NCI-H526 (cell line): ENCODE measurements around the gene ARHGAP44.
"Not testable (repeated sequence)": the region's sequence is repeated elsewhere in the genome, so short reads cannot be mapped to it uniquely, and the experiment has no call there.

Experiments used
- DNase-seq, 2 experiments: peaks; one replicate each; lab custom pipeline; 2025; lab: John Stamatoyannopoulos, UW

Gene ARHGAP44

DNA sequence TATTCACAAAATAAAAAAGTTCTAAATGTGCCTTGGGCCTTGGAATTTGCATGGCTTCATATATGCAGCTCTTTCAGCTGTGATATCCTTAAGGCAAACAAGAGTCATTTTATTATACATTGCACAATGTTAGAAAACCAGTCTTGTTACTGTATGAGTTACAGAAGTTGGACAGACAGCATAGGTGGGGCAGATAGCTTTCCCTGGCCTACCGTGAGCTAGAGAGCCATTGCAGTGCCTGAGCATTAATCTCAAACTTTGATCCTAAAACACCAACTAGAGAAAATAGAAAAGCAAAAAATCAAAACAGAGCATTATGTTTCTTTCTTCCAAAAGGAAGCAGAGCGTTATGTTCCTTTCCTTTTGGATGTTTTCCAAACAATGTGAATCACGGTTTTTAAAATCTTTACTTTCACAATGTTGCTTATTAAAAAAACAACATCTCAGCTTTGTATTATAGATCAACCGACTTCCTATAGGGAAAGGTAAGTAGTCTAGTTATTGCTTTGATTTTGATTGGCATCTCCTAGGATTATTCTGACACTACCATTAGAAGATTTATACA, 32.2 kb downstream of the ARHGAP44 start:
- DNase-seq: no peak

DNA sequence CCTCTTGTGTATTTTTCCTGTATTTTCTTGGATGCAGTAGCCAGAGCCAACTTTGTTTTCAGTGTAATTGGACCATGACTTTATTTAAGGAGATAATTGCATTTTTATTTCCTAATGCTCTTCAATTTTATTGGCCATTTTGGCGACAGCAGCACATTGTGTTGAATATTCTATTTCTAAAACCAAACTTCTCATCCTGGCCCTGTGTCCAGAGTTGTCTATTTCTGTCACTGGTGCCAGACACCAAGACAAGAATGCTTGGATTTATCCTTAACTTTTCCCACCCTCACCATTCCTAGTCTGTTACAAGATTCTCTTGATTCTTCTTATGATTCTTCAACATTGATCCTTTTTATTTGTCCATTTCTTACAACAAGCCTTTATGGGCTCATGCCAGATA, 37.1 kb downstream of the ARHGAP44 start:
- DNase-seq: no peak

DNA sequence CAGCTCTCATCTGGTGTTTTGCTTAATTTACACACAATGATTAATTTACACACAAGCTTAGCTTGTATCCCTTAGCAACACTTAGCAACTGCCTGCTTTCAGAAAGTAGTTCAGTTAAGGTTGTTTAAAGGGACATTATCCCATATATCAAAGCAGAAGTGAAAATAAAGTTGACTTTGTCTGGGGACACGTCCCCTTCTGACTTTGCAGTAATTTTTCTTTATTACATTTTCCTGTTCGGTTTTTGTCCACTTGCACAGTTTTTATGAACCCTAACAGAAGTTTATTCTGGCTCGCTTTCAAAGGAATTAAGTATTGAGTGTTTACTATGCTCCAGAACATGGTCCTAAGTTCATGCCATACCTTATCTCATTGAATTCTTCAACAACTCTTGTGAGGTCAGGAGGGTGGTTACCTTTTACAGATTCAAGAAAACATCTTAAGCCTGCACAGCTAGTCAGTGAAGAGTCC, 41.5 kb downstream of the ARHGAP44 start:
- no peak for DNase-seq

DNA sequence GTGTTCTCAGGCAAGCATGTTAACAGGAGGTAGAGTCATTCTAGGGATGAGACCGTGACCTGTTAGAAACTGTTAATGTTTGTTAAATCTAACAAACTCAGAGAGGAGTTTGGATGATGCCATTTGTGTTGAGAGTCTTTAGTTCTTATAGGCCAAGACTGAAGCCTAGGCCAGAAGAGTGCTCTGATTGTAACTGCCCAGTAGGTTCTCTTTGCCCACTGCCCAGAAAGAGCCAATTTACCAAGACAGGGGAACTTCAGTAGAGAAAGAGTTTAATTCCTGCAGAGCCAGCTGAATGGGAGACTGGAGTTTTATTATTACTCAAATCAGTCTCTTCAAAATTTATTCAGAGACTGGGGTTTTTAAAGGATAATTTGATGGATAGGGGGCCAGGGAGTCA, 42.5 kb downstream of the ARHGAP44 start:
- DNase-seq: no peak

DNA sequence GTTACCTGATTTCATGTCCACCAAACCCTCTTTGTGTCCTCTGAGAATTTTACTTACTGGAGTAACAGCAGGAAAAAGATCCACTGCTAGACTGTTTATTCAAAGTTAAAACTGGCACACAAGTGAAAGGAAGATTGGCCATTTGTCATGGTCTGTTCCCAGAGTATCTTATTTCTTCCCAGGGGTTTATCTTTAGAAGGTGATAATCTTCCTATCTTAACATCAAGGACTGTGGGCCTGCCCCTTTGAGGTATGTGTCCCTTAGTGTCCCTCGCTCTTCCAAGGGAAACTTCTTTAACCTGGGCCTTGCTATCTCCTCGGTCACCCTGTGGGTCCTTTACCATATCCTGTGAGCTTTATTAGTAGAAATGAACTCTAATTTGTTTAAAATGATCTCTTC, 49.7 kb downstream of the ARHGAP44 start:
- no peak for DNase-seq

DNA sequence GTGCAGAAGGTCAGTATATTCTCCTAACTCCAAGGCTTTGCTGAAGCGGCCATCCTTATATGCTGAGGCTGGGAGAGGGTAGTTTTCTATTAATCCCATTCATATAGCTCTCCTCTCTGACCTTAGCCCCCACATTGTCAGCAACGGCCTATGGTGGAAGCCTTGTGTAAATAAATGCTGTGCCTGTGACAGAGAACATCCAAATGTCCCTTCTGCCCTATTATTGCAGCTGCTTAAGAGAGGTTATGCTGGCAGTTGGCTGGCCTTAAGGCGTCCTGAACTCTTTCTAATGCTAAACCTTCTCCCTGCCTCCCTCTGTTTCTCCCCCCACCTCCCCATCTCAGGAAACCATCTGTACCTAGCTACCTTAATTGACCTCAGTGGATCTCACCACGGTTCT, 53.6 kb downstream of the ARHGAP44 start:
- no peak for DNase-seq

DNA sequence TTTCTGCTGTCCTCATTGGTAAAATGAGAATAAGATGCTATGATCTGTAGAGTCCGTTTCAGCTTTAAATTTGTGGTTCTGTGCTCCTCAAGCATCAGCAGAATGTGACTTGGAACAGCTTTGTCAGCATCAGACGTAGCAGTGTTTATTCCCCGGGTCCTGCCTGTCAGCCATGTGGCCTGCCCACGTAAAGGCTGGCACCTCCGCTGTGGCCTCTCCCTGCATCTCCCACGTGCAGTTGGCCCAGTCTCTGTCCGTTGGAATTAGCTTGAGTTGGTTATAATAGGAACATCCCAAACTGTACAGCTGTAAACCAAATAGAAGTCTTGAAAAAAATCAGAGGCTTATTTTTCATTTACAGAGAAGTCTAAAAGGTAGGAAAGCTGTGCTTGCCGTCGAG, 61.7 kb downstream of the ARHGAP44 start:
- DNase-seq: no peak

DNA sequence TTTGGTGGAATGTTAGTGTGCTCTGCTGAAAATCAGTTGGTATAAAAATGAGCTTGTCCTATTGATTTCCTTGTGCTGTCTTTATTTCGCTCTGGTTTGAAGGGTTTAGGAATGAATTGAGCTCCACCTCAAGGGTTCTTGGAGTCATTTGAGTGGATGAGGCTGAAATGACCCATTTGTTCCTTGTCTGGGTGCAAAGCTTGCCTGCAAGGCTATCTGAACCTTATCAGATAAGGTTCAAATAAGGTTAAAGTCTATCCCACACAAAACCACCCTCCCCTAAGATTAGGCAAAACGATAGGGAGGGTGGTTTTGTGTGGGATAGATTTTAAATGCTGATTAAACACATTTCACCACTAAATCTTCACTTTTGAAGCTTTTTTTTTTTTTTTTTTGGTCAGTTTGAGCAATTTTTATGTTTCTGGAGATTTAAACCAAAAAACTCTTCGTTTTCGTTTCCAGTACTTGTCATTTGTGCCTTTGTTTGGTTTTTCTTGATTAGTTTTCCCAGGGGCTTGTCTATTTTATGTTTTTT, 62.7 kb downstream of the ARHGAP44 start:
- no peak for DNase-seq

DNA sequence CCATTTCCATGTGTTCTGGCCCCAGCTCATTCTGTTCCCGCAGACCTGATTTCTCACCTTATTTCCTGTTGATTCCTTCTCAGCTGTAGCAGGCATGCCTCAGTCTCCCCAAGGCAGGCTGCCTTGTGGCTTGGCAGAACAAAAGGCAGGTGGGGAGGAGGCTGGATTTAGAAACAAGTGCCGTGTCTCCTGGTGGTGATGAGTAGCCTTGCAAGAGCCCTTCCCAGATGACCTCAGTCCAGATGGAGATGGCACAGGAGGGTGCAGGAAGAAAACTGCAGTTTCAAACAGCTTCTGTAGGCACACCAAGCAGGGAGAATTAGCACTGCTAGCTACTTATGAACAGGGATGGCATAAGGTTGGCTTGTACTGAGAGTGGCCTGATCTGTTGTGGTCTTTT, 64.6 kb downstream of the ARHGAP44 start:
- DNase-seq: no peak

DNA sequence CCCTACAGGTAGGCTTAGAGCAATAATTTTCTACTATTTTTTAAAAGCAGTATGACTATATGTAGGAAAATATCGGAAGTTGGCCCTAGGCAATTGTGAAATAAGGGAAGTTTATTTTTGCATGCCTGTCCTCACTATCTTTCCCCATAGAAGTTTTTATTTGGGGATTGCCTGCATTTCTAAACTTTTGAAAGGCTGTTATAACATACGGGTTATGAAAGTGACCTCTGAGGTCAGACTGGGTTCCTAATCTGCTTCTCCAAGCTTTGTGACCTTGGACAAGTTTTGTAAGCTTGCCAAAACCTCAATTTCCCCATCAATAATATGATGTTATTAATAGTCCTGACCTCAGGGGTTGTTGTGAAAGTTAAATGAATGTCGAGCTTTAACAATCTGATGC, 67.1 kb downstream of the ARHGAP44 start:
- DNase-seq: no peak

DNA sequence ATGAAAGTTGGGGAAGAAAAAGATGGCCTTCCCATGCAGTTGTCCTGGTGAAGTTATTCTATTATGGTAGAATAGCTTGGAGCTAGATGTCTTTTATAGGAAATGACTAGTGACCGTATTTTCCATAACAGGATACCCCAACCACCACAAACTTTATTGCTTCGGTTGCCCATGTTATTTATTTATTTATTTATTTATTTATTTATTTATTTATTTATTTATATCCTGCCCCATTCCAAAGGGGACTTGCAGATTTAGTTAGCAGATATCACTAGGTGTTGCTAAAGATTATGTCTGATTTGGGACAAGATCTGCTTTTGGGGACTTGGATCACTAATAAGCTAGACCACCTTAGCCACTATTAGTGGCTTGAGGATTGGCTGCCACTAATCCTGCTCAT, 68.3 kb downstream of the ARHGAP44 start:
- DNase-seq: no peak

DNA sequence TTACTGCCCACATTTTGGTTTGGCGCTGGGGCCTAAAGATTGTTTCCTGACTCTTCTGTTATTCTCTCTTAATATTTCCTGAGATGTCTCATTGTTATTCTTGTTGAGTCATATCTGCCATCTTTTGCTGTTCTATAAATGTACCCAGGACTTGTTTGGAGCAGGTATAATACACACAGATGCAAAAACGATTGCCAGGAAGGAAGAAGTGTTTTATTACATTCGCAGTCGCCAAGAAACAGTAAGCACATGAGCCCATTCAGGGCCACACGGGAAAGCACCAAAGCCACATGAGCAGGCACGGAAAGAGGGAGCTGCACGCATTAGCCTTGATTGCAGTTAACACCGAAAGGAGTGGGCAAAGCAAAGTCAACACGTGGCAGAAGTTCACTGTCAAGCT, 70.2 kb downstream of the ARHGAP44 start:
- no peak for DNase-seq

DNA sequence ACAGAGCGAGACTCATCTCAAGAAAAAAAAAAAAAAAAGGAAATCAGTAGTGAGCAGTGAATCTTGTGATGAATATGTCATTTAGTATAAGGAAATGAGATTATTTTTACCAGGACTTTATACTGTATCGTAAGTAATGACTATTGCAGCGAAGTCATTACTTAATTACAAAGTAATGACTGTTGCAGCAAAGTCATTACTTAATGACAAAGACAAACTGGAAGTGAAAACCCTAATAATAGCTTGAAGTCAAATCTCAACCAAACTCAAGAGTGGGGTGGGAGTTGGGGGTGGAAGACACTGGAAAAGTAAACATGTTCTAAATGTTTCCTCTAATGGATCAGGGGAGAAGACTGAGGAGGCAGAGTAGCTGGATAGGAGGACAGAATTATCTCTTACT, 76.5 kb downstream of the ARHGAP44 start:
- no peak for DNase-seq

DNA sequence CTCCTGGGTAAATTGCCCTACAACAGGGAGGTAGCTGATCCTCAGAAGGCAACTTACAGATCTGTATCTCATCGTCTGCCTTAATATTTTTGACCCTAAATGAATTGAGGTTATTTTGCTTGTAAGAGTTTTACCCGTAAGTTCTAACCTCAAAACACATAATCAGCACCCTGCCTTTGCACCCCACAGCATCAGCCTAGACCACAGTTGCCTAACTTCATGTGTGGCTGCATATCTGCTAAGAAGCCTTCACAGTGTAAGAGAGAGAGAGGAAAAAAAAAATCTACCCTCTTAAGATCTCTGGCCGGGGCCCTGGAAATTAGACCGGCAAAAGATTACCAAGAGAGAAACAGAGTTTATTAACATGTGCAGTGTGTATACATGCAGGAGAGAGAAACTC, 76.9 kb downstream of the ARHGAP44 start:
- no peak for DNase-seq

DNA sequence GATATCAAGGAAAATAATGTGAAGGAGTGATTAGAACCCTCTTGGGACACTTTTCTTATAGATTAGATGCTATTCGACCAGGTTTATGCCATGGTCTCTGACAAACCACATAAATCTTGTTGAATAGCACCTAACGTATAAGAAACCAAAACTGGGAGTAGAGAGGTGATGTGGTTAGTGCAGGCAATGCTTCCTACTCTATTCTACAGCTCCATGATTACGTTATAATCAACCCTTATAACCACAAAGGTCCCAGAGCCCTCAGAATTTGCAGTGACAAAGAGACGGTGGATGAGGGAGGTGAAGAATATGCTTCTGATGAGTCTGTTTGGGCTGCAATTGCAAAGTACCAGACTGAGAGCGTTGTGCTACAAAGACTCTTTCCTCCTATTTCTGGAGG, 78.4 kb downstream of the ARHGAP44 start:
- DNase-seq: no peak

DNA sequence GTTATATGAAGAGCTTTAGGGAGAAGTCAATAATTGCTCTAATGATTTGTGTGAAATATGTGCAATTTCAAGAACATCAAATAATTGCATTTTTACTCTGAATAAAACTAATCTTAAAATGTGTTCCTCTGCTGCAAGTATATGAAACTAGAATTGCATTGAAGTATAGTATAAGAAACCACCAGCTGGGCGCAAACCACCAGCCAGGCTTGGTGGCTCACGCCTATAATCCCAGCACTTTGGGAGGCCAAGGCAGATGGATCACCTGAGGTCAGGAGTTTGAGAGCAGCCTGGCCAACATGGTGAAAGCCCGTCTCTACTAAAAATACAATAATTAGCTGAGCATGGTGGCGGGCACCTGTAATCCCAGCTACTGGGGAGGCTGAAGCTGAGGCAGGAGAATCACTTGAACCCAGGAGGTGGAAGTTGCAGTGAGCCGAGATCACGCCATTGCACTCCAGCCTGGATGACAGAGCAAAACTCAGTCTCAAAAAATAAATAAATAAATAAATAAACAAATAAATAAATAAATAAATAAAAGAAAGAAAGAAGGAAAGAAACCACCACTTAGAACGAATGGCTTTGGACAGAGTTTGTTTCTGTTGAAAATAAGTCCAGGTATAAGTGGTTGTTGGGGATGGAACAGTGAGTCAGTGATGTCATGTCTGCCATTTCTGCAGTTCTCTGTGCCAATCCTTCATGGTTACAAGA, 84.3 kb downstream of the ARHGAP44 start:
- not testable (repeated sequence) for DNase-seq

DNA sequence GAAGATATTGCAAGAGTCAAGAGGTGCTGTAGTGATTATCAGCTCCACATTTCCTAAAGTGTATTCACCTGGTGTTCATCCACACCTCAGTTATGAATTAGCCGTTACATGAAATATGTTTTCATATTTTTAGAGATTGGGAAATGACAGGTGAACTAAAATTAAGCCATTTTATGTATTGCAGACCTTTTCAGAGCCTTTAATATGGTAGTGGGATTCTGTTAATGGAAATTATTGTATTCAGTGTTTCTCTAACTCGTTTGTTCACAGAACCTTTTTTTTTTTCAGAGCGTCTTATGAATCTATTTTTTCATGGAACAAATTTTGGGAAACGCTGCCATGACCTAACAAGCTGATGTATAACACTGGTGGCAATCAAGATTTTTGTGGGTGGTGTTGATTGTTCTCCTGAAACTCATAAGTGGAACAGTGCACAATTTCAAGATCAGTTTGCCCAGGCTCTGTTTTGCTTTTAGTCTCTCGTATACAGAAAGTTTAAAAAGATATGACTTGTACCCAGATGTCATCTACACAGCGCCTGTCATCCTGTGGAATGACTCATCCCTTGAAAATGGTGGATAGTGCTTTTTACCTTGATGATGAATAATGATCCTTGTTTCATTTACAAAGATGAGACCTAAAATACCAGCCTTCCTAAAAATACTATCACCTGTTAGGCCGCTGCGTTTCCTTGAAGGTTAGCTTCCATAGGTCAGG, 88.8 kb downstream of the ARHGAP44 start:
- DNase-seq: no peak

DNA sequence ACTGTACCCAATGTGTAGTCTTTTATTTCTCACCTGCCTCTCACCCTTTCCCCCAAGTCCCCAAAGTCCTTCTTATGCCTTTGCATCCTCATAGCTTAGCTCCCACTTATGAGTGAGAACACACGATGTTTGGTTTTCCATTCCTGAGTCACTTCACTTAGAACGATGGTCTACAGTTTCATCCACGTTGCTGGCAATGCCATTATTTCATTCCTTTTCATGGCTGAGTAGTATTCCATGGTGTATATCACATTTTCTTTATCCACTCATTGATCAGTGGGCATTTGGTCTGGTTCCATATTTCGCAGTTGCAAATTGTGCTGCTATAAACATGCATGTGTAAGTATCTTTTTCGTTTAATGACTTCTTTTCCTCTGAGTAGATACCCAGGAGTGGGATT, 89.8 kb downstream of the ARHGAP44 start:
- DNase-seq: not testable (repeated sequence)

DNA sequence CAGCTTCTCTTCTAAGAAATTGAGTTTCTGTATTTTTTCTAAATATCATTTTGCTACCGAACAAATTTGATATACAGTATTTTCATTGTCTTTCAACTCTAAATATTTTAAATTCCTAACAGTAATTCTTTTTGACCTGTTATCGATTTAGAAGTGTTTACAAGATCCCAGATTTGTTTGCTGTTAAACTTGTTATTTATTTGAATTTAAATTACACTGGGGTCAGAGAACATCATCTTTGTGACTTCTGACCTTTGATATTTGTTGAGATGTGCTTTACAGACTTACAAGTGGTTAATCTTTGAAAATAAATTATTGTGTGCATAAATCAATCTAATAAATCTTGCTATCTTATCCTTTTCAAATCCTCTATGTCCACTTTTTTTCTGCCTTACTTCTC, 94.2 kb downstream of the ARHGAP44 start:
- DNase-seq: no peak

DNA sequence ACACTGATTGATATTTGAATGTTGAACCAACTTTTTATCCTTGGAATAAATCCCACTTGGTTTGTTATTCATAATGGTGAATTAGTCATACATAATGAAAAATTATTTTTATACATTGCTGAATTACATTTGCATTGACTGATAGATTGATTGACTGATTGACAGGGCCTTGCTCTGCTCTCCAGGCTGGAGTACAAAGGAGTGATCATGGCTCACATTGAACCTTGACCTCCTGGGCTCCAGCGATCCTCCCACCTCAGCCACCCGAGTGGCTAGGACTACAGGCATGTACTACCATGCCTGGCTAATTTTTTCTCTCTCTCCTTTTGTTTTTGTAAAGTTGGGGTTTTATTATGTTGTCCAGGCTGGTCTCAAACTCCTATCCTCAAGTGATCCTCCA, 97.8 kb downstream of the ARHGAP44 start:
- no peak for DNase-seq

DNA sequence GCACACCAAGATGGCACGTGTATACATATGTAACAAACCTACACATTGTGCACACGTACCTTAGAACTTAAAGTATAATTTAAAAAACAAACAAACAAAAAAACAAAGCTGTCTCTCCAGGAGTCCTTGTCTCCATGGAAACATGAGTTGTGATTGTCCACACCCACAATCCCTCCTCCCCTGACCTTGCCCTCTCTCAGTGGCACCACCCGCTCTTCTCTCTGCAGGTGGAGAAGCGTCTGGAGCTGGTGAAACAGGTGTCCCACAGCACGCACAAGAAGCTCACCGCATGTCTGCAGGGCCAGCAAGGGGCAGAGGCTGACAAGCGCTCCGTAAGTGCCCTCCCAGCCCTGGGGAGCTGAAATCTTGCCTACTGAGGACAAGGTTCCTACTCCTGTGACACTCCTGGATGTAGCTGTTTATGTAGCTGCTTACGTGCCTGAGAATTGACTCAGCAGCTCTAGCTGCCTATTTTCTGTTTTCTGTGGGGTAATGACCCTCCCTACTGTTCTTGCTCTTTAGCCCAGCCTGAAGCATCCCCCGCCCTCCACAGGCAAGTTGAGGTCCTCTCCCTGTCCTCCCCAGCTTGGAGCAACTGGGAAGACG, 107.0 kb downstream of the ARHGAP44 start:
- DNase-seq: no peak

DNA sequence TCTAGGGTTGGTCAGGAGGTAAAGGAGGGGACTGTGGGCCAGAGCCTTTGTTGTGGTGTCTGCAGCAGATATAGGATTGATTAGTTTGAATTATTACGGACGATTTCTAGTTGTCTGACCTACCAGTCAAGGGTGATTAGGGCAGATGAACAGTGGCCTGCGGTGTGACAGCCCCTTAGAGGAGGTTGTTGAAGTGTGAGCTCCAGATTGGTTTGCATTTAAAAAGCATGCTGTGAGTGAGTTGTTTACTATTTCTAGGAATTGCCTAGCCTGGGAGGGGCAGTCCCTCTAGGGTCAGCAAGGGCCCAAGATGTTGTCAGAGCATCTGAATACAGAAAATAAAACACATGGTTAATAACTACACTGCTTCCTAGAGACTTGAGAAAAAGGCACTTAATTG, 108.8 kb downstream of the ARHGAP44 start:
- DNase-seq: no peak

DNA sequence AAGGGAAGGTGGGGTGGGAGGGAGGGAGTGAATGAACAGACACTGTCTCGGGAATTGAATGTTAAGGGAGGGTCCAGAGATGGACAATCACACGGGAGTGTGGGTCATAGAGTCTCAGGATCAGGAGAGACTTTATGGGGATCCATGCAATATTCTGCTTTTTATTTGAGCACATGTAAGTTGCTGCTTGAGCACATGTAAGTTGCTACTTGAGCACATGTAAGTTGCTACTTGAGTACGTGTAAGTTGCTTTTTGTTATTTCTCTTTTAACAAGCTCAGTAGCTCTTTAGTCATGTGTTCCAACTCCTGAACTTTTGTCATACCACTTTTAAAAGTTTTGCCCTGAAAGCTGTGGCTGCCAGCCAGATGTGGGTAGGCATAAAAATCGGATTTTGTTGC, 110.3 kb downstream of the ARHGAP44 start:
- no peak for DNase-seq
